ENCODE results near the gene ARMC10.
"Not testable (repeated sequence)": the region's sequence is repeated elsewhere in the genome, so short reads cannot be mapped to it uniquely, and the experiment has no call there.

Gene ARMC10

DNA sequence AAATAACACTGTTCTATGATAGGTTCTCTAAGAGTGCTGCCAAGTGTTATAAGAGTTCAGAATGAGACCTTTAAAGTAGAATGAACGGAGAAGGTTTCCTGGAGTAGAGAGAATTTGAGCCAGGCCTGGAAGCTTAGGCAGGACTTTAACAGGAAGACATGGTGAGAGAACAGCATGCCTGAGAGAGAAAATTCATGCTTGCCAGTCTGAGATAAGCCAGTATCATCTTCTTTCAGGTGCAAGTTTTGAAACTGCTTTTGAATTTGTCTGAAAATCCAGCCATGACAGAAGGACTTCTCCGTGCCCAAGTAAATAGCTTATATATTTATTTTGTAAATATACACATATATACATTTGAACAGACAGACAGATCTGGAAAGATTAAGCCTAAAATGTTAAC lies 22.1 kb downstream of the ARMC10 start:
- no peak overlapping the region for H3K4me3 ChIP-seq (ENCODE audit: low read depth, low read length)
- no peak for DNase-seq (ENCODE audit: low read depth, low spot score)
- in situ Hi-C loops (cut with HindIII; ENCODE audit: low sequenced_read_pairs) = no loop called here
- TF ChIP-seq, protein P1, sequence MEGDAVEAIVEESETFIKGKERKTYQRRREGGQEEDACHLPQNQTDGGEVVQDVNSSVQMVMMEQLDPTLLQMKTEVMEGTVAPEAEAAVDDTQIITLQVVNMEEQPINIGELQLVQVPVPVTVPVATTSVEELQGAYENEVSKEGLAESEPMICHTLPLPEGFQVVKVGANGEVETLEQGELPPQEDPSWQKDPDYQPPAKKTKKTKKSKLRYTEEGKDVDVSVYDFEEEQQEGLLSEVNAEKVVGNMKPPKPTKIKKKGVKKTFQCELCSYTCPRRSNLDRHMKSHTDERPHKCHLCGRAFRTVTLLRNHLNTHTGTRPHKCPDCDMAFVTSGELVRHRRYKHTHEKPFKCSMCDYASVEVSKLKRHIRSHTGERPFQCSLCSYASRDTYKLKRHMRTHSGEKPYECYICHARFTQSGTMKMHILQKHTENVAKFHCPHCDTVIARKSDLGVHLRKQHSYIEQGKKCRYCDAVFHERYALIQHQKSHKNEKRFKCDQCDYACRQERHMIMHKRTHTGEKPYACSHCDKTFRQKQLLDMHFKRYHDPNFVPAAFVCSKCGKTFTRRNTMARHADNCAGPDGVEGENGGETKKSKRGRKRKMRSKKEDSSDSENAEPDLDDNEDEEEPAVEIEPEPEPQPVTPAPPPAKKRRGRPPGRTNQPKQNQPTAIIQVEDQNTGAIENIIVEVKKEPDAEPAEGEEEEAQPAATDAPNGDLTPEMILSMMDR (IDR thresholded peaks at IDR 0.05; ENCODE audit: low read depth, low read length) = no peak

DNA sequence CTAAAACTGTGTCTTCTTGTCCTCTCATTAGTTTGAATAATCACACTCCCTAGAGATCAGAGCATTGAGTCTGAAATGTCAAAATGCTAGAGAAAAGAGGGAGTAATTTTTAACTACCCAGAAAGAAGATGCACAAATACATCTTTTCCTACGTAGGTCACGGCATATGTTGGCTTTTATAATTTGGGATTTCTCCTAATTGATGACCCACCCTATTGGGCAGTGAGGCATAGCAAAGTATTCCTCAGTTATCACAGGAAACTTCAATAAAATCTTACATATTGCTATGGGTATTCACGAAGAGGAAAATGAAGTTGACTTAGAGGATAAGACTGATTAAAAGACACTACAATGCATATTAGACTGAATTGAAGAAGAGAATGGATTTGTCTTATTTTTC lies 25.4 kb downstream of the ARMC10 start:
- no peak for DNase-seq (ENCODE audit: low read depth, low spot score)
- in situ Hi-C loops (cut with HindIII; ENCODE audit: low sequenced_read_pairs) = no loop called here
- no peak overlapping the region for H3K4me3 ChIP-seq (ENCODE audit: low read depth, low read length)
- TF ChIP-seq, protein P1 (IDR thresholded peaks at IDR 0.05; ENCODE audit: low read depth, low read length) = no peak

DNA sequence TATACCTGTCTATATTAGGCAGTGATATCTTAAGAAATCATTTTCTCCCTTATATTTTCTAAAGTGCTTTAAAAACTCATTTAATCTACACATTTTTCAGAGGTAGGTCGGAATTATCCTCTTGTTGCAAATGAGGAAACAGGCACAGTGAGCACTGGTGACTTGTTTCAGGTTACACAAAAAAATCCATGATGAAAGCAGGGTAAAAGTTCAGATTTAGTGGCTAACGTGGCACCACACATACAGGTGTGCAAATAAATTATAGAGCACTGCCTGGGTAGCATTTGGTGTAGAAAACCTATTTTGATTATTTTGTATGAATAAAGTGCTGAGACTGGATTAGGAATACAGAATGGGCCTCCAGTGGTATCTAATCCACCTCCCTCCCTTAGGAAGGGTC lies 26.6 kb downstream of the ARMC10 start:
- TF ChIP-seq, protein P1 (IDR thresholded peaks at IDR 0.05; ENCODE audit: low read depth, low read length) = no peak
- no peak for DNase-seq (ENCODE audit: low read depth, low spot score)
- in situ Hi-C loops (cut with HindIII; ENCODE audit: low sequenced_read_pairs) = no loop called here
- H3K4me3 ChIP-seq (ENCODE audit: low read depth, low read length) = no peak overlapping the region

DNA sequence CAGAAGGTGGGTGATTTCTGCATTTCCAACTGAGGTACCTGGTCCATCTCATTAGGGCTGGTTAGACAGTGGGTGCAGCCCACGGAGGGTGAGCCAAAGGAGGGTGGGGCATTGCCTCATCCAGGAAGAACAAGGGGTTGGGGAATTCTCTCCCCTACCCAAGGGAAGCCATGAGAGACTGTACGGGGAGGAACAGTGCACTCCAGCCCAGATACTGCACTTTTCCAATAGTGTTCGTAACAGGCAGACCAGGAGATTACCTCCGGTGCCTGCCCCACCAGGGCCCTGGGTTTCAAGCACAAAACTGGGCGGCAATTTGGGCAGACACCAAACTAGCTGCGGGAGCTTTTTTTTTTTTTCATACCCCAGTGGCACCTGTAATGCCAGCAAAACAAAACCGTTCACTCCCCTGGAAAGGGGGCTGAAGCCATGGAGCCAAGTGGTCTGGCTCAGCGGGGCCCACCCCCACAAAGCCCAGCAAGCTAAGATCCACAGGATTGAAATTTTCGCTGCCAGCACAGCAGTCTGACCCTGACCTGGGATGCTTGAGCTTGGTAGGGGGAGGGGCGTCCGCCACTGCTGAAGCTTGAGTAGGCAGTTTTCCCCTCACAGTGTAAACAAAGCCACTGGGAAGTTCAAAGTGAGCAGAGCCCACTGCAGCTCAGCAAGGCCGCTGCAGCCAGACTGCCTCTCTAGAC lies 31.2 kb downstream of the ARMC10 start:
- TF ChIP-seq, protein P1 (IDR thresholded peaks at IDR 0.05; ENCODE audit: low read depth, low read length) = no peak
- DNase-seq (ENCODE audit: low read depth, low spot score) = no peak
- H3K4me3 ChIP-seq (ENCODE audit: low read depth, low read length) = no peak overlapping the region
- in situ Hi-C loops (cut with HindIII; ENCODE audit: low sequenced_read_pairs) = no loop called here

DNA sequence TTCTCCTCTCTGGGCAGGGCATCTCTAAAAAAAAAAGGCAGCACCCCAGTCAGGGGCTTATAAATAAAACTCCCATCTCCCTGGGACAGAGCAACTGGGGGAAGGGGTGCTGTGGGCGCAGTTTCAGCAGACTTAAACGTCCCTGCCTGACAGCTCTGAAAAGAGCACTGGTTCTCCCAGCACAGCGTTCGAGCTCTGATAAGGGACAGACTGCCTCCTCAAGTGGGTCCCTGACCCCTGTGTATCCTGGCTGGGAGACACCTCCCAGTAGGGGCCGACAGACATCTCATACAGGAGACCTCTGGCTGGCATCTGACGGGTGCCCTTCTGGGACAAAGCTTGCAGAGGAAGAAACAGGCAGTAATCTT lies 31.7 kb downstream of the ARMC10 start:
- in situ Hi-C loops (cut with HindIII; ENCODE audit: low sequenced_read_pairs); H3K4me3 ChIP-seq (ENCODE audit: low read depth, low read length); DNase-seq (ENCODE audit: low read depth, low spot score): not testable (repeated sequence)

DNA sequence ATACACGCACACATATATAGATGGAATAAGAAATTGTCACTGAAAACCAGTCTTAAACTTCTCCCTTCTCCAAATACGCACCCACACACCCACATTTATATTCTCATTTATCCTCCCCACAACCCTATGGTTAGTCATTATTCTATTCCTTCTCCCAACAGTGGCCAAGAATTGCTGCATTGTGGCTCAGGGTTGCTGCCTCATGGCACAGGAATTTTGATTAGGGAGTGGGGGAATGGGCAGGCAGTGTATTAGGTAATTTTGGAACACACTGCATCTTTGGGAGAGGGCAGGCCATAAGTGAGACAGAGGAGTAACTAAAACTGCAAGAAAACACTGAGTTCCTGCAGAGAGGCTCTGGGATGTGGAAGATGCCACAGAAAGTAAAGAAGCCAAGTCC lies 38.2 kb downstream of the ARMC10 start:
- TF ChIP-seq, protein P1 (IDR thresholded peaks at IDR 0.05; ENCODE audit: low read depth, low read length) = no peak
- DNase-seq (ENCODE audit: low read depth, low spot score) = peak; percentile 96
- in situ Hi-C loops (cut with HindIII; ENCODE audit: low sequenced_read_pairs) = no loop called here
- H3K4me3 ChIP-seq (ENCODE audit: low read depth, low read length) = no peak overlapping the region

DNA sequence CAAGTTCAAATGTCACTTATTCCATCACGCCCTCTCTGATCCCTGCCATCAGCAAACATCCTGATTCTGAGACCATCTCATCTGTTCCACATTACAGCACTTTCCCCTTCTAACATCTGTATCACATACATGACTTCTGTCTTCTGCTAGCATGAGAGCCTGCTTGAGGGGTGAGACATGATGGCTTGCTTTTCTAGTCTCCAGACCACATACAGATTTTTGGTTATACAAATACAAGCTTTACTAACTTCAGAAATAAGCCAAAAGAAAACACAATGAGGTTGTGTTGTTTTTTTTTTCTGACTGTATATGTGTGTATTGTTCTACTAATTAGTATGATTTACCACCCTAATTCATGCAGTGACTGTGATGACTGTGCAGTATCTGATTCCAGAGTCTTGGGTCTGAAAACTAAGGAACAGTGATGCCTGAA lies 39.7 kb downstream of the ARMC10 start:
- no peak for DNase-seq (ENCODE audit: low read depth, low spot score)
- TF ChIP-seq, protein P1 (IDR thresholded peaks at IDR 0.05; ENCODE audit: low read depth, low read length) = no peak
- H3K4me3 ChIP-seq (ENCODE audit: low read depth, low read length) = no peak overlapping the region
- in situ Hi-C loops (cut with HindIII; ENCODE audit: low sequenced_read_pairs) = no loop called here
